EL (cell line): ENCODE results near the gene MYH10.

Experiments
- DNase-seq: peaks from one replicate; pipeline ENCODE4 v3.0.0-alpha.2; 2016

The MYH10 gene

DNA sequence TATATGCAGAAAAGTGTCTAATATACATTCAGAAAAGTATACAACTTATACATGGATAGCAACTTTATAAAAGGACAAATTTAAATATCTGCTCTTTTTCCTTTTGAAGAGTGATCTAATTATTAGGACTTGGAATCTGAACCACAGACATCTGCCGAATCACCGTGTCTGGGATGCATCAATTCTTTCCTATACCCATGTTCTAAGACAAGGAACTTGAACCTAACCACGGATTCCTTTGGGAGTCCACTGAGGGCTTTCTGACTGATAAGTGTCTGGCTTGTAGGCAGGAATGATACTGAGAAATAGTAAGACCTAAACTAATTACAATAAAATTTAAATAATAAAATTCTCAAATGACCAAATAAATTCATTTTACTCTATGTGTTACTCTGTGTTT lies 140.7 kb downstream of the MYH10 start:
- DNase-seq = no peak

DNA sequence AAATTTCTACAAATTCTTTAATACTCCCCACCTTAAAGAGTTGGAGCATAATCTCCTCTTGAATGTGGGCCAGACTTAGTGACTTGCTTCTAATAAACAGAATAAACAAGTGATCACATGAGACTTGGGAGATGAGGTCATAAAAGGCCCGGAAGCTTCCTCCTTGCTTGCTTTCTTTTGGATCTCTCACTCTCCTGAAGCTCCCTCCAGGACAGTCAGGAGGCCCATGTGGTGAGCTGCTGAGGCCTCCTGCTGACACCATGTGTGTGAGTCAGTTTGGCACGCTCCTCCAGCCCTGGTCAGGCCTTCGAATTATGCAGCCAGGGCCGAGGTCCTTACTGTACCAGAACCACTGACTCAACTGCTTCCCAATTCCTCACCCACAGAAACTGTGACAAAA lies 141.6 kb downstream of the MYH10 start:
- DNase-seq = peak; percentile 95

GRCh38 chr17:8488491-8488890 lies 142.0 kb downstream of the MYH10 start:
- no peak for DNase-seq

GRCh38 chr17:8487743-8488142 lies 142.8 kb downstream of the MYH10 start:
- DNase-seq = no peak

- DNase-seq = no peak
Measured at GRCh38 chr17:8487130-8487645, 143.3 kb downstream of the MYH10 start.

- no peak for DNase-seq
Measured at GRCh38 chr17:8485491-8485890, 145.0 kb downstream of the MYH10 start.

- DNase-seq = no peak
Measured at GRCh38 chr17:8484465-8484864, 146.1 kb downstream of the MYH10 start.

GRCh38 chr17:8482546-8482945 lies 148.0 kb downstream of the MYH10 start:
- no peak for DNase-seq

DNA sequence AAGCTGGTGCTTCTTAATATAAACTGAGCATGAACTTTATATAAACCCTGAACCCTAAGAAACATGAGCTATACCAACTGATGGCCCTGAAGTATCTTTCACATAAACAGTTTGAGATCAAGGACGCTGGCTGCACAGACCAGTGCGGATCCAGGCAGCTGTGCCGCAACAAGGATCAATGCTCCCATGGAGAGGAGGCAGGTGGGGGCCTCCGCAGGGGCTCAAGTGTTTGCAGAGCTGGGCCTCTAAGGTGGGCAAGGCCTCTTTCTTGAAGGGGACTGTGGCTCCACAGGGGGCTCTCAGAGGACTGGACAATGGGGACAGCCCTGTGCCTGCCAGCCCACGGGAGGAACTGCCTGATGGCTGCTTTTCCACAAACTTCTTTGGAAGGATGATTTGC lies 148.8 kb downstream of the MYH10 start:
- no peak for DNase-seq

GRCh38 chr17:8481089-8481488 lies 149.4 kb downstream of the MYH10 start:
- no peak for DNase-seq

- DNase-seq = no peak
Measured at GRCh38 chr17:8480011-8480976, 150.2 kb downstream of the MYH10 start.

GRCh38 chr17:8479431-8479947 lies 151.0 kb downstream of the MYH10 start:
- peak; percentile 76 for DNase-seq

DNA sequence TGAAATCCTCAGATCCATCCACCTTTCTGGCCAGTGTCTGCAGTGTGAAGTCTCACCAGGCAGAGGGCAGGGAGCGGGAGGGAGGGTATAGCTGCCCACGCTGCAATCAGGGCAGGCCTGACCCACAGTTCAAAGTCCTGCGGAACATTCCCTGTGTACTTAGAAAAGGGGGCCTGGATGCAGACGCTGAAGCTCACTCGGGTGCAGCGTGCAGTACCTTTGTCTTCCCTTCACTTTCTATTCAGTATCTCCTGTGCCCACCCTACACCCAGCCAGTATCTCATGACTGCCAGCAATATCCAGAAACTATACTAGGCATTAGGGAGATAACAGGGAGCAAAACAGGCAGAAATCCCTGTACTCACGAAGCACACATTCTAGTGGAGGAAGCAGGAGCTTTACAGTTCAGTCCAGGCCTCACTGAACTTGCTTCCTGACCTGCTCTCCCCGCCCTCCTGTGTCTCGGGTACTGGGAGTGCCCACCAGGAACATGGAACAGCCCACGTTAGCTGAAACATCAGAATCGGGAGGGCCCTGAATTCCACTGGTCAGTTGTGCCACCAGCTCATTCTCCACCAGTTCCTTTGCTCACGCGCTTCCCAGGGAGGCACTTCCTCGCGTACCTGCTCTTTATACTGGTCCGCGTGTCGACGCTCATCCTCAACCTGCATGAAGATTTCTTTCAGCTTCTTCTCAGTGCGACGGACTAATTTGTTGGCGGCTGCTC lies 152.6 kb downstream of the MYH10 start:
- no peak for DNase-seq

DNA sequence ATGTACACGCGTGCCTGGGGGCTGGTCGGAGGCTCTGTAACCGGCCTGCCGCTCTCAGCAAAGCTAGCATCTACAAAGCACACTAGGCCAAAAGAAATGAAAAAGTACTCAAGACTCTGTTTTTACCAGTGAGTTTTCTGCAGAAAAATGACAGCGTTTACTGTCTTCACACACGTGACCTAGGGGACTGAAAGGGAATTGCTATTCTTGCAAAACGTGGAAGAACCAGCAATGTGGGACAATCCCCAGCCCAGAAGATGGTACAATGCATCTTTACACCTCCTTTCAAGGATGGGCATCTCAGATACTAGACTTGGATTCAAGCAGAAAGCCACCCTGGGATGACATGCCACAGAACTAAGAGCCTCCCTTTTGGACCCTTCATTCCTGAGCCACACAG lies 153.4 kb downstream of the MYH10 start:
- DNase-seq = no peak

- DNase-seq = no peak
Measured at GRCh38 chr17:8476741-8477140, 153.8 kb downstream of the MYH10 start.

DNA sequence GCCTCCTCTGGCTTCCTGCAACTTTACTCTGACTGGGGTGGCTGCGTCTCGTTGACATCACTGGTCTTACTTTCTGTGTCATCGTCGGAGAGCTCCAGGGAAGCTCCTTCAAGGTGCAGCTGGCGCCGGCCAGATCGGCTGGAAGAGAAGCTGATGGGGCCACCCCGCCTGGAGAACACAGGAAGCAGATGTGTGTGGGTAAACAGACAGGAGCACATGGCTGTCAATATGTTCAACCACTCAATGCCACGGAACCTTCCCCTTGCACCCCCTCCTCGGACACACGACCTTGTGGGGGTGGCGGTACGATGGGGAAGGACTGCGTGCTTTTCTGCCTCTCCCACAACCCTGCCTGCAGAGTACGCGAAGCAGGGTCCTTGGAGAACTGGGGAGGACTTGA lies 154.7 kb downstream of the MYH10 start:
- DNase-seq = no peak

- no peak for DNase-seq
Measured at GRCh38 chr17:8475227-8475626, 155.3 kb downstream of the MYH10 start.

GRCh38 chr17:8474826-8475225 lies 155.7 kb downstream of the MYH10 start:
- DNase-seq = no peak

GRCh38 chr17:8473451-8474192 lies 156.9 kb downstream of the MYH10 start:
- no peak for DNase-seq

DNA sequence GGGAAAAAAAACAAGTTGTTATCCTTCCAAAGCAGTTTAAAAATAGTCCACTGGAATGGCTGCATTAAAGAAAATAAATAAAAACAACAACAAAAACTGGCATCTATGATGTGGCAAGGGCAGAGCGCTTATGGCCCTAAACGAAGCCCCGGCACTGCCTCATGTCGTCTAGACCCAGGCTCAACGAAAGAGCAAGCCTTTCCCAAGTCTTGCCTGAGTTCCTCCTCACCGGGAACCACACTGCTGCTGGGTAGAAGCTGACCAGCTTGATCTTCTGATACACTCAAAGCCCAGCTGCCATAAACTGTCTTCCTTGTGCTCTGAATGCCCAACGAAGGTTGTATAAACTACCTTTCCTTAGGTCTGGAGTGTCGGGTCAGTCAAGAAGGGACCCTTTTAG lies 157.9 kb downstream of the MYH10 start:
- no peak for DNase-seq

DNA sequence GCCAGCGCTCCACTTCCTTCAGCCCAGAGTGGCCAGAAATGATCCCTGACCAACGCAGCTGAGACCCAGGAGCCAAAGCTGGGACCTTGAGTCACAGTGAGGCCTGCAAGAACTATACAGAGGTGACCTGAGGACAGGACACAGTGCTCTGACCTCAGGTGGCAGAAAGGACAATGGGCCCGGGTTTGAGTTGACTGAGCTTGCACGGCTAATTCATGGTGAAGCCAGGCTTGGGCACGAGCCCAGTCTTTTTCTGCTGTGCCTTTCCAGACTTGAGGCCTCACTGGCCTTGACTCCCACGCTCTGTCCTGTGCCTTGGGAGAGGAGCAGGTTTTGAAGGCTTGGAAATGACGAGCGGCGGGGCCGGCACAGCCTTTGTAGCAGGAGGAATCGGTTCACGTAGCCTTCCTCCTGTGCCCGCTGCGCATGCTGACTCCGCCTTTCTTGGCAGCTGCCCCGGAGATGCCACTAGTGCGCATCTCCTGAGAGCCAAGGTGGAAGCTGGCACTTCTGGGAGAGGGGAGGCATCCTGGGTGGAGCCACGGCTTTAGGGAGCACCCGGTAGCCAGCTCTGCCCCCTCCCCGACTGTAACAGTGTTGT lies 160.0 kb downstream of the MYH10 start:
- no peak for DNase-seq

GRCh38 chr17:8469964-8470363 lies 160.6 kb downstream of the MYH10 start:
- no peak for DNase-seq

- DNase-seq = no peak
Measured at GRCh38 chr17:8468980-8469379, 161.5 kb downstream of the MYH10 start.
